ENCODE measurements around the gene THOC6. TPM values are rescaled to one million over a fixed set of nuclear protein-coding genes. Genes with fewer than 3 reads are reported as not detected.

The THOC6 gene
- total RNA-seq, 1 experiment from 2014 or later: 56.7 TPM

GRCh38 chr16:2981177-2981898, 42.5 kb upstream of the THOC6 start:
- TF ChIP-seq TCF7L2 (IDR thresholded peaks at IDR 0.05; ENCODE audit: low read depth, low read length) (no peak), POLR2AphosphoS5 (IDR thresholded peaks at IDR 0.05; ENCODE audit: low read depth, low read length) (no peak), SIN3A (IDR thresholded peaks at IDR 0.05; ENCODE audit: borderline replicate concordance, insufficient read depth, low read depth, low read length) (no peak), REST (IDR thresholded peaks at IDR 0.05; ENCODE audit: insufficient read depth in 1 of 2, low read depth in 2 of 2, low read length in 1 of 2) (no peak), CTCF (IDR thresholded peaks at IDR 0.05) (no peak)

GRCh38 chr16:2981899-2982250, 42.0 kb upstream of the THOC6 start:
- Histone ChIP-seq H3K27ac (ENCODE audit: low read length) (peak overlapping the region; percentile 96), H3K9me3 (ENCODE audit: control insufficient read depth, insufficient read depth, low read depth, low read length) (no peaks in the 10 kb centered on the region), H3K4me3 (ENCODE audit: low read depth in 2 of 2, low read length in 2 of 2) (peak overlapping the region in 1 of 2 experiments; percentile 70; a peak in 2 of 4 replicates), H3K36me3 (ENCODE audit: control insufficient read depth, insufficient read depth, low read length) (peaks cover 2% of the 10 kb centered on the region; the same call in 1 of the 2 replicates), H3K4me1 (ENCODE audit: control insufficient read depth, insufficient read depth, low read length) (peaks cover 36% of the 10 kb centered on the region), H3K27me3 (ENCODE audit: control insufficient read depth, insufficient read depth, low read length) (no peaks in the 10 kb centered on the region)
- in situ Hi-C loops (cut with HindIII; ENCODE audit: low pct_unique_long_range_greater_than_20kb, low sequenced_read_pairs) (no loop called here), intact Hi-C loops (cut with micrococcal nuclease; ENCODE audit: unreplicated experiment) (no loop called here)
- BruUV-seq (replicated peaks): TSS peak; percentile 95
- ChIA-PET CTCF (no interaction called here), POLR2A (no interaction called here)
- DNase-seq (ENCODE audit: low read depth, low spot score) (no peak), ATAC-seq (no peak)
- TF ChIP-seq TCF7L2 (IDR thresholded peaks at IDR 0.05; ENCODE audit: low read depth, low read length) (no peak), CTCF (IDR thresholded peaks at IDR 0.05) (no peak), SIN3A (IDR thresholded peaks at IDR 0.05; ENCODE audit: borderline replicate concordance, insufficient read depth, low read depth, low read length) (no peak), POLR2AphosphoS5 (IDR thresholded peaks at IDR 0.05; ENCODE audit: low read depth, low read length) (no peak), REST (IDR thresholded peaks at IDR 0.05; ENCODE audit: insufficient read depth in 1 of 2, low read depth in 2 of 2, low read length in 1 of 2) (no peak)

More at GRCh38 chr16:2981177-2981898, 42.5 kb upstream of the THOC6 start:
- H3K36me3 ChIP-seq (ENCODE audit: control insufficient read depth, insufficient read depth, low read length): peaks cover 2% of the 10 kb centered on the region; the same call in 1 of the 2 replicates
- ChIA-PET POLR2A (no interaction called here), CTCF (no interaction called here)
- intact Hi-C loops (cut with micrococcal nuclease; ENCODE audit: unreplicated experiment) (no loop called here), in situ Hi-C loops (cut with HindIII; ENCODE audit: low pct_unique_long_range_greater_than_20kb, low sequenced_read_pairs) (no loop called here)
- H3K4me1 ChIP-seq (ENCODE audit: control insufficient read depth, insufficient read depth, low read length): peaks cover 36% of the 10 kb centered on the region
- ATAC-seq (no peak), DNase-seq (ENCODE audit: low read depth, low spot score) (no peak)
- peak overlapping the region; percentile 96 for H3K27ac ChIP-seq (ENCODE audit: low read length)
- BruUV-seq (replicated peaks): no TSS peak
- H3K4me3 ChIP-seq (ENCODE audit: low read depth in 2 of 2, low read length in 2 of 2): peak overlapping the region; percentile 70 to 71
- H3K9me3 ChIP-seq (ENCODE audit: control insufficient read depth, insufficient read depth, low read depth, low read length): no peaks in the 10 kb centered on the region
- no peaks in the 10 kb centered on the region for H3K27me3 ChIP-seq (ENCODE audit: control insufficient read depth, insufficient read depth, low read length)
